Right forelimb (tissue), 1 donor: ENCODE data around the gene CFAP141.

Experiments
- DNase-seq: peaks from one replicate; pipeline ENCODE4 v3.0.0-alpha.2; 2018

Gene CFAP141

GRCh38 chr1:154167461-154167860 lies 38.7 kb downstream of the CFAP141 start:
- DNase-seq, result no peak

GRCh38 chr1:154166207-154166606 lies 39.9 kb downstream of the CFAP141 start:
- DNase-seq, result no peak

- DNase-seq, result no peak
Observed at GRCh38 chr1:154159554-154159953, 46.6 kb downstream of the CFAP141 start.

- DNase-seq, result no peak
Observed at GRCh38 chr1:154158307-154159125, 47.6 kb downstream of the CFAP141 start.

- no peak for DNase-seq
Observed at GRCh38 chr1:154157520-154158306, 48.4 kb downstream of the CFAP141 start.

GRCh38 chr1:154155251-154155650 lies 50.9 kb downstream of the CFAP141 start:
- no peak for DNase-seq

GRCh38 chr1:154154534-154155191 lies 51.5 kb downstream of the CFAP141 start, which contains the start of gene NUP210L:
Gene NUP210L (minus strand): TSS chr1:154155073.
- DNase-seq, result peak; percentile 65

- no peak for DNase-seq
Observed at GRCh38 chr1:154154053-154154452, 52.1 kb downstream of the CFAP141 start.

- DNase-seq, result no peak
Observed at GRCh38 chr1:154151311-154151710, 54.8 kb downstream of the CFAP141 start.
